Measurements from ENCODE around the gene NAALAD2. TPM values are rescaled to one million over a fixed set of nuclear protein-coding genes. Genes with fewer than 3 reads are reported as not detected.
A peak's percentile ranks its signal among the peaks of the same experiment; 100 is the strongest.

NAALAD2 gene
- total RNA-seq, 5 donors from 2014 or later (not counting 1 experiment from before 2014, with no cell fraction given) = not detected

GRCh38 chr11:90218606-90219005, 84.1 kb downstream of the NAALAD2 start:
- POLR2A ChIA-PET = no interaction called here
- Mint-ChIP-seq H3K4me1 (peaks cover 69 to 72% (median 72%) of the 10 kb centered on the region in 3 donors), H3K27me3 (no peaks in the 10 kb centered on the region), H3K9me3 (no peaks in the 10 kb centered on the region), H3K36me3 (peaks cover 13% of the 10 kb centered on the region), H3K27ac (peak overlapping the region in 1 of 2 donors; percentile 40), H3K4me3 (no peak overlapping the region)
- H3K36me3 ChIP-seq (ENCODE audit: control insufficient read depth in 2 of 2, extremely low read depth in 1 of 2, insufficient read depth in 1 of 2, low read length in 1 of 2) = peaks cover 0 to 17% of the 10 kb centered on the region in 2 donors
- DNase-seq = peak in 1 of 35 experiments; percentile 2
- H3K9me3 ChIP-seq = no peaks in the 10 kb centered on the region
- CTCF ChIA-PET = no interaction called here
- H3K4me3 ChIP-seq (ENCODE audit: control insufficient read depth in 1 of 2, extremely low read depth in 1 of 2, low read length in 1 of 2) = no peak overlapping the region
- peaks cover 20 to 24% of the 10 kb centered on the region in 2 experiments for H3K4me1 ChIP-seq (ENCODE audit: control insufficient read depth in 1 of 2, extremely low read depth in 1 of 2, insufficient read depth in 2 of 2, low read length in 2 of 2)
- H3K27me3 ChIP-seq (replicated peaks in 1 of 2; ENCODE audit: control insufficient read depth in 2 of 2, extremely low read depth in 1 of 2, insufficient read depth in 2 of 2, low read length in 1 of 2) = no peaks in the 10 kb centered on the region
- H3K27ac ChIP-seq (ENCODE audit: low read length) = no peak overlapping the region
- WGBS (ENCODE audit: insufficient coverage) = 80% methylated on average over 1 of the region's 2 CpGs
- no peak for ATAC-seq (replicated peaks in 1 of 4)

- ChIA-PET CTCF (interaction anchor here (0.6 to 0.9 kb wide), 2 partner anchors 9 to 1912 kb away, joined by 3 to 6 read pairs; no protein-coding TSS in a partner anchor), POLR2A (no interaction called here)
- Histone ChIP-seq H3K27me3 (replicated peaks in 1 of 2; ENCODE audit: control insufficient read depth in 2 of 2, extremely low read depth in 1 of 2, insufficient read depth in 2 of 2, low read length in 1 of 2) (no peaks in the 10 kb centered on the region), H3K4me1 (ENCODE audit: control insufficient read depth in 1 of 2, extremely low read depth in 1 of 2, insufficient read depth in 2 of 2, low read length in 2 of 2) (peaks cover 24% of the 10 kb centered on the region in 2 experiments), H3K9me3 (no peaks in the 10 kb centered on the region), H3K36me3 (ENCODE audit: control insufficient read depth in 2 of 2, extremely low read depth in 1 of 2, insufficient read depth in 1 of 2, low read length in 1 of 2) (peaks cover 0 to 17% of the 10 kb centered on the region in 2 donors), H3K27ac (ENCODE audit: low read length) (no peak overlapping the region), H3K4me3 (ENCODE audit: control insufficient read depth in 1 of 2, extremely low read depth in 1 of 2, low read length in 1 of 2) (no peak overlapping the region)
- Mint-ChIP-seq H3K27me3 (no peaks in the 10 kb centered on the region), H3K27ac (peak overlapping the region; percentile 25 to 66), H3K9me3 (no peaks in the 10 kb centered on the region), H3K4me1 (peaks cover 70 to 73% (median 73%) of the 10 kb centered on the region in 3 donors), H3K4me3 (peak overlapping the region in 2 of 3 donors; percentile 16 to 17), H3K36me3 (peaks cover 13% of the 10 kb centered on the region)
- ATAC-seq (replicated peaks in 1 of 4) (no peak), DNase-seq (no peak)
- 100% methylated on average over 2 of the region's 6 CpGs for WGBS (ENCODE audit: insufficient coverage)
Observed at GRCh38 chr11:90219438-90219837, 85.0 kb downstream of the NAALAD2 start.

DNA sequence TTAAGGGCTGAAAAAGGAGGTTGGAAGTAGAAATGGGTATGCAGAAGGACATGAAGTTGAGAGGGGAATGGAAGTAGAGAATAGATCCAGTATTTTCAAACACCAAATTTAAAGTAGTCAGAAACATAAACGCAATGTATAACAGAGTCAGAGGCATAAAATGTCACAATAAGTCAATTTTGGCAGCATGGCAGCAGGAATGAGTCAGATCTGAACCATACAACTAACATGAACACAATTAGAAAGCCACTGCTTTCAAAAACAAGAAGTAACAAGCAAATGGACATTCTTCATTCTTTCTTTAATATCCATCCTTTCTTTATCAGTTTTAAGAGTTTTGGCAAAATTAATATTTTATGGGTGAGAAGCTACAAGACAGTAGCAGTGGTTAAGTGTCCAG, 85.9 kb downstream of the NAALAD2 start:
- Mint-ChIP-seq H3K9me3 (no peaks in the 10 kb centered on the region), H3K4me1 (peaks cover 71 to 80% (median 71%) of the 10 kb centered on the region in 3 donors), H3K4me3 (peak overlapping the region; percentile 37 to 100 (median 99)), H3K36me3 (peaks cover 13% of the 10 kb centered on the region), H3K27ac (peak overlapping the region; percentile 1 to 42), H3K27me3 (no peaks in the 10 kb centered on the region)
- Histone ChIP-seq H3K4me1 (ENCODE audit: control insufficient read depth in 1 of 2, extremely low read depth in 1 of 2, insufficient read depth in 2 of 2, low read length in 2 of 2) (peaks cover 24% of the 10 kb centered on the region in 2 experiments), H3K36me3 (ENCODE audit: control insufficient read depth in 2 of 2, extremely low read depth in 1 of 2, insufficient read depth in 1 of 2, low read length in 1 of 2) (peaks cover 0 to 11% of the 10 kb centered on the region in 2 donors), H3K9me3 (no peaks in the 10 kb centered on the region), H3K27me3 (replicated peaks in 1 of 2; ENCODE audit: control insufficient read depth in 2 of 2, extremely low read depth in 1 of 2, insufficient read depth in 2 of 2, low read length in 1 of 2) (no peaks in the 10 kb centered on the region), H3K27ac (ENCODE audit: low read length) (no peak overlapping the region), H3K4me3 (ENCODE audit: control insufficient read depth in 1 of 2, extremely low read depth in 1 of 2, low read length in 1 of 2) (no peak overlapping the region)
- ChIA-PET CTCF (interaction anchor here (0.9 to 3.7 kb wide), 2 partner anchors 10 to 16 kb away, joined by 3 to 13 read pairs; no protein-coding TSS in a partner anchor), POLR2A (no interaction called here)
- ATAC-seq (replicated peaks in 1 of 4) (no peak), DNase-seq (no peak)
- WGBS (ENCODE audit: insufficient coverage) = 33% methylated on average over 1 of the region's 1 CpG

GRCh38 chr11:90221803-90222458, 87.5 kb downstream of the NAALAD2 start:
- H3K9me3 Mint-ChIP-seq = no peaks in the 10 kb centered on the region
- H3K27ac ChIP-seq (ENCODE audit: low read length) = peak overlapping the region; percentile 86
- H3K4me3 Mint-ChIP-seq = peak overlapping the region; percentile 99 to 100 (median 99)
- H3K36me3 ChIP-seq (ENCODE audit: control insufficient read depth in 2 of 2, extremely low read depth in 1 of 2, insufficient read depth in 1 of 2, low read length in 1 of 2) = peaks cover 0 to 6% of the 10 kb centered on the region in 2 donors
- ChIA-PET CTCF (interaction anchor here (1.5 to 3.7 kb wide), 2 partner anchors 17 to 18 kb away, joined by 3 to 13 read pairs; no protein-coding TSS in a partner anchor), POLR2A (no interaction called here)
- H3K36me3 Mint-ChIP-seq = peaks cover 7% of the 10 kb centered on the region
- H3K27me3 Mint-ChIP-seq = no peaks in the 10 kb centered on the region
- H3K27ac Mint-ChIP-seq = peak overlapping the region; percentile 94 to 96
- H3K4me1 Mint-ChIP-seq = peaks cover 63 to 71% (median 64%) of the 10 kb centered on the region in 3 donors
- peak overlapping the region; percentile 83 to 90 for H3K4me3 ChIP-seq (ENCODE audit: control insufficient read depth in 1 of 2, extremely low read depth in 1 of 2, low read length in 1 of 2)
- WGBS (ENCODE audit: insufficient coverage) = 1% methylated on average over 8 of the region's 16 CpGs
- no peaks in the 10 kb centered on the region for H3K9me3 ChIP-seq
- no peaks in the 10 kb centered on the region for H3K27me3 ChIP-seq (replicated peaks in 1 of 2; ENCODE audit: control insufficient read depth in 2 of 2, extremely low read depth in 1 of 2, insufficient read depth in 2 of 2, low read length in 1 of 2)
- no peak for DNase-seq
- ATAC-seq (replicated peaks in 1 of 4) = peak in 1 of 4 experiments; percentile 21
- H3K4me1 ChIP-seq (ENCODE audit: control insufficient read depth in 1 of 2, extremely low read depth in 1 of 2, insufficient read depth in 2 of 2, low read length in 2 of 2) = peaks cover 24% of the 10 kb centered on the region in 2 experiments

DNA sequence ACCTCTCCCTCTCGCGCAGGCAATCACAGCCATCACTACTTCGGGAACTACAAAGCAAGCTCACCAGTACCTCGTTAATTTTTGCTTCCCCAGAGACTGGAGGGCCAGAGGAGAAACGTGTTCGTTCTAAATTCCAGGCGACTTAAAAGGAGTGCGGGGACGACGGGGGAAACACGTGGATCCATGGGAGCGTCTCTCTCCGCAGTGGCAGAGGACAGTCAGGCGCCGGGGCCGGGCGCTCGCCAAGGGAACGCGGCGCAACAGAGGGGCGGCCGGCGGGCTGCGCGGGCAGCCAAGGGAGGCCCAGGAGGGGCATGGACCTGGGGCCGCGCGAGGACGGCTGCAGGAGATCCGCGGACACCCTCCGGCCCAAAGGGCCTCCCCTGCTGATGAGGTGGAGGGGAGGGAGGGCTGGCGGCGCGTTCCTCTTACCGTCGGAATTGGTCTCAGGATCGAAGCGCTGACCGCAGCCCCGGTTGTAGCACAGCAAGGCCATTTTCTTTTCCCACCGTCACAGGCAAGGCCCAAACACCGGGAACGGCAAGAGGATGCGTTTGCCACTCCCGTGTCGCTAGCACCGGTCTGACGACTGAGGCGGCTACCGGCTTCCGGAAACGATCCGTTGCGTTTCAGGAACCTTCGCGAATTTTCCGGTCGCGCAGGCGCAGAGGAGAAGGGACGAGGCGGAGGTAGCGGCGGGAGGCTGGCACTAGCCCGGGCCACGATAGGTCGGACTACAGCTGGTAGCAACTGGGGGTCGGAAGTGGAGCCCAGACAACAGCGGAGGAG, 88.2 kb downstream of the NAALAD2 start, which contains the start of gene CHORDC1:
Gene CHORDC1 (minus strand): TSS at position 591 of the 789 bp plus-strand sequence. CDS start 95 bp downstream, at position 496.
- Histone ChIP-seq H3K4me1 (ENCODE audit: control insufficient read depth in 1 of 2, extremely low read depth in 1 of 2, insufficient read depth in 2 of 2, low read length in 2 of 2) (peaks cover 22 to 24% of the 10 kb centered on the region in 2 experiments), H3K27ac (ENCODE audit: low read length) (peak within 1 kb of the TSS; percentile 86), H3K4me3 (ENCODE audit: control insufficient read depth in 1 of 2, extremely low read depth in 1 of 2, low read length in 1 of 2) (peak within 1 kb of the TSS; percentile 83 to 90), H3K27me3 (replicated peaks in 1 of 2; ENCODE audit: control insufficient read depth in 2 of 2, extremely low read depth in 1 of 2, insufficient read depth in 2 of 2, low read length in 1 of 2) (no peaks in the 10 kb centered on the region), H3K9me3 (no peaks in the 10 kb centered on the region), H3K36me3 (ENCODE audit: control insufficient read depth in 2 of 2, extremely low read depth in 1 of 2, insufficient read depth in 1 of 2, low read length in 1 of 2) (no peaks in the 10 kb centered on the region)
- peak within 1 kb of the TSS; percentile 95 to 96 for H3K27ac Mint-ChIP-seq
- ChIA-PET CTCF (interaction anchor here (1.0 to 3.7 kb wide), 3 partner anchors 17 to 28 kb away, joined by 3 to 13 read pairs (median 4); no protein-coding TSS in a partner anchor), POLR2A (interaction anchor here in 1 of 2 donors (0.7 kb wide), 1 partner anchor 88 kb away, joined by 3 read pairs; no protein-coding TSS in a partner anchor)
- DNase-seq (peak; percentile 74 to 92 (median 84)), ATAC-seq (replicated peaks in 1 of 4) (peak; percentile 87 to 89 (median 88))
- peaks cover 7% of the 10 kb centered on the region for H3K36me3 Mint-ChIP-seq
- H3K9me3 Mint-ChIP-seq = no peaks in the 10 kb centered on the region
- WGBS (ENCODE audit: insufficient coverage) = under 1% methylated on average over 71 of the region's 71 CpGs
- H3K27me3 Mint-ChIP-seq = no peaks in the 10 kb centered on the region
- peak within 1 kb of the TSS; percentile 99 to 100 (median 99) for H3K4me3 Mint-ChIP-seq
- peaks cover 57 to 66% (median 59%) of the 10 kb centered on the region in 3 donors for H3K4me1 Mint-ChIP-seq

GRCh38 chr11:90223248-90223585, 88.8 kb downstream of the NAALAD2 start:
- Mint-ChIP-seq H3K36me3 (peaks cover 7% of the 10 kb centered on the region), H3K4me1 (peaks cover 53 to 61% (median 54%) of the 10 kb centered on the region in 3 donors), H3K27me3 (no peaks in the 10 kb centered on the region), H3K4me3 (peak overlapping the region; percentile 99 to 100 (median 99)), H3K27ac (peak overlapping the region; percentile 84 to 95), H3K9me3 (no peaks in the 10 kb centered on the region)
- Histone ChIP-seq H3K4me3 (ENCODE audit: control insufficient read depth in 1 of 2, extremely low read depth in 1 of 2, low read length in 1 of 2) (peak overlapping the region; percentile 83 to 90), H3K27me3 (replicated peaks in 1 of 2; ENCODE audit: control insufficient read depth in 2 of 2, extremely low read depth in 1 of 2, insufficient read depth in 2 of 2, low read length in 1 of 2) (no peaks in the 10 kb centered on the region), H3K4me1 (ENCODE audit: control insufficient read depth in 1 of 2, extremely low read depth in 1 of 2, insufficient read depth in 2 of 2, low read length in 2 of 2) (peaks cover 20 to 24% of the 10 kb centered on the region in 2 experiments), H3K36me3 (ENCODE audit: control insufficient read depth in 2 of 2, extremely low read depth in 1 of 2, insufficient read depth in 1 of 2, low read length in 1 of 2) (no peaks in the 10 kb centered on the region), H3K9me3 (no peaks in the 10 kb centered on the region), H3K27ac (ENCODE audit: low read length) (peak overlapping the region; percentile 86)
- CTCF ChIA-PET = interaction anchor here (1.0 to 3.7 kb wide), 4 partner anchors 17 to 27 kb away, joined by 3 to 13 read pairs (median 4); no protein-coding TSS in a partner anchor
- WGBS (ENCODE audit: insufficient coverage) = 0% methylated on average over 5 of the region's 12 CpGs
- ATAC-seq (replicated peaks in 1 of 4) (peak; percentile 69 to 75 (median 72)), DNase-seq (no peak)
- POLR2A ChIA-PET = interaction anchor here in 1 of 2 donors (0.7 kb wide), 1 partner anchor 88 kb away, joined by 3 read pairs; no protein-coding TSS in a partner anchor

Data from T-cell (primary cell).